C4-2B (cell line): ENCODE data around the gene KIF13A.

Source experiments
- CTCF ChIP-seq: fragments of 450-650 bp; conservative IDR thresholded peaks from 2 replicates; pipeline ENCODE4 v1.5.1; 2017; ENCODE audit warnings: mild to moderate bottlenecking
- ZFX ChIP-seq: fragments of 450-650 bp; IDR thresholded peaks from 2 replicates; pipeline ENCODE4 v1.6.1; 2017

GRCh38 chr6:17985934-17986655 is 1.3 kb downstream of the KIF13A start:
- TF ChIP-seq CTCF (no peak), ZFX (no peak)
